Karpas-422 (cell line): Measurements from ENCODE around the gene NECAB2. TPM values are rescaled to one million over a fixed set of nuclear protein-coding genes. Genes with fewer than 3 reads are reported as not detected.

ENCODE experiments used
- DNase-seq: peaks from one replicate; pipeline ENCODE4 v3.0.0-alpha.2; 2015
- H2AFZ ChIP-seq: fragments of 200-600 bp; sonication (generic); 2 replicates; pipeline ENCODE4 v1.6.1; 2014; ENCODE audit warnings: antibody characterized with exemption, low read length, mixed read lengths
- H3K27ac ChIP-seq: fragments of 200-600 bp; sonication (generic); 2 replicates; pipeline ENCODE4 v1.5.1; 2014; ENCODE audit warnings: mild to moderate bottlenecking, low read length, moderate library complexity
- H3K27me3 ChIP-seq: fragments of 200-600 bp; sonication (generic); 2 replicates; pipeline ENCODE4 v1.6.1; 2014; ENCODE audit warnings: low read length, mixed read lengths
- H3K36me3 ChIP-seq: fragments of 200-600 bp; sonication (generic); 2 replicates; pipeline ENCODE4 v1.6.1; 2014; ENCODE audit warnings: low read length, mixed read lengths; ENCODE audit not compliant: insufficient read depth
- H3K4me1 ChIP-seq: fragments of 200-600 bp; sonication (generic); 2 replicates; pipeline ENCODE4 v1.6.1; 2014; ENCODE audit warnings: mild to moderate bottlenecking, low read length, mixed read lengths
- H3K4me2 ChIP-seq: fragments of 200-600 bp; sonication (generic); 2 replicates; pipeline ENCODE4 v1.6.1; 2014; ENCODE audit warnings: low read length, low read depth, mild to moderate bottlenecking; ENCODE audit not compliant: poor library complexity, severe bottlenecking
- H3K4me3 ChIP-seq: fragments of 200-600 bp; sonication (generic); 2 replicates; pipeline ENCODE4 v1.5.1; 2014; ENCODE audit warnings: mild to moderate bottlenecking, antibody characterized with exemption, low read length, mixed read lengths
- H3K79me2 ChIP-seq: fragments of 200-600 bp; sonication (generic); 2 replicates; pipeline ENCODE4 v1.6.1; 2014; ENCODE audit warnings: mild to moderate bottlenecking, low read length, mixed read lengths
- H3K9ac ChIP-seq: fragments of 200-600 bp; sonication (generic); 2 replicates; pipeline ENCODE4 v1.6.0; 2014; ENCODE audit warnings: low read length
- H3K9me2 ChIP-seq: fragments of 200-600 bp; sonication (generic), shearing (Covaris generic); replicated peaks from 2 replicates; pipeline ENCODE4 v1.6.0; 2014; ENCODE audit warnings: mild to moderate bottlenecking, low read length, moderate library complexity; ENCODE audit not compliant: insufficient read depth
- H3K9me3 ChIP-seq: fragments of 300-700, 200-600 bp; sonication (generic); 2 replicates; pipeline ENCODE4 v1.6.1; 2014; ENCODE audit warnings: low read length, mixed read lengths
- H4K20me1 ChIP-seq: fragments of 200-600 bp; sonication (generic); 2 replicates; pipeline ENCODE4 v1.6.1; 2014; ENCODE audit warnings: mild to moderate bottlenecking, antibody characterized with exemption, low read length, low read depth; ENCODE audit not compliant: insufficient read depth
- total RNA-seq: library from RNA; depleted of rRNA; stranded (reverse); fragments of >200 nt; shearing (Covaris generic); gene quantifications from 2 replicates; pipeline ENCODE4 v1.2.3, GENCODE V29; 2014; ENCODE audit warnings: low replicate concordance

The NECAB2 gene
- total RNA-seq, 1 experiment from 2014 or later, result not detected

- H3K4me3 ChIP-seq, result no peak overlapping the region
- H3K79me2 ChIP-seq, result no peaks in the 10 kb centered on the region
- H3K4me2 ChIP-seq, result no peak overlapping the region
- H4K20me1 ChIP-seq, result no peaks in the 10 kb centered on the region
- no peaks in the 10 kb centered on the region for H3K27me3 ChIP-seq
- no peak overlapping the region for H3K27ac ChIP-seq
- no peaks in the 10 kb centered on the region for H3K4me1 ChIP-seq
- no peaks in the 10 kb centered on the region for H3K9me2 ChIP-seq
- H3K36me3 ChIP-seq, result no peaks in the 10 kb centered on the region
- no peak for DNase-seq
- H3K9me3 ChIP-seq, result no peaks in the 10 kb centered on the region
- no peak overlapping the region for H2AFZ ChIP-seq
- H3K9ac ChIP-seq, result no peak overlapping the region
Measured at GRCh38 chr16:83978401-83978904, 10.4 kb downstream of the NECAB2 start.

- DNase-seq, result no peak
- Histone ChIP-seq H3K4me2 (no peak overlapping the region), H3K36me3 (no peaks in the 10 kb centered on the region), H3K9ac (no peak overlapping the region), H3K79me2 (no peaks in the 10 kb centered on the region), H3K4me3 (no peak overlapping the region), H3K4me1 (no peaks in the 10 kb centered on the region), H3K27me3 (no peaks in the 10 kb centered on the region), H4K20me1 (no peaks in the 10 kb centered on the region), H3K27ac (no peak overlapping the region), H3K9me3 (no peaks in the 10 kb centered on the region), H2AFZ (no peak overlapping the region), H3K9me2 (no peaks in the 10 kb centered on the region)
Measured at GRCh38 chr16:83979441-83979840, 11.4 kb downstream of the NECAB2 start.

- H2AFZ ChIP-seq, result no peak overlapping the region
- H3K9me2 ChIP-seq, result no peaks in the 10 kb centered on the region
- H3K79me2 ChIP-seq, result no peaks in the 10 kb centered on the region
- no peaks in the 10 kb centered on the region for H3K36me3 ChIP-seq
- H3K4me2 ChIP-seq, result no peak overlapping the region
- no peaks in the 10 kb centered on the region for H3K9me3 ChIP-seq
- no peak for DNase-seq
- no peak overlapping the region for H3K4me3 ChIP-seq
- no peaks in the 10 kb centered on the region for H3K4me1 ChIP-seq
- no peaks in the 10 kb centered on the region for H3K27me3 ChIP-seq
- H3K27ac ChIP-seq, result no peak overlapping the region
- no peak overlapping the region for H3K9ac ChIP-seq
- no peaks in the 10 kb centered on the region for H4K20me1 ChIP-seq
Measured at GRCh38 chr16:83980794-83981193, 12.8 kb downstream of the NECAB2 start.

- no peaks in the 10 kb centered on the region for H3K9me2 ChIP-seq
- no peaks in the 10 kb centered on the region for H3K4me1 ChIP-seq
- H3K4me3 ChIP-seq, result no peak overlapping the region
- no peaks in the 10 kb centered on the region for H3K36me3 ChIP-seq
- H3K9ac ChIP-seq, result no peak overlapping the region
- H3K4me2 ChIP-seq, result no peak overlapping the region
- no peaks in the 10 kb centered on the region for H4K20me1 ChIP-seq
- no peaks in the 10 kb centered on the region for H3K9me3 ChIP-seq
- H3K79me2 ChIP-seq, result no peaks in the 10 kb centered on the region
- no peak for DNase-seq
- H3K27me3 ChIP-seq, result no peaks in the 10 kb centered on the region
- no peak overlapping the region for H3K27ac ChIP-seq
- no peak overlapping the region for H2AFZ ChIP-seq
Measured at GRCh38 chr16:83981799-83982198, 13.8 kb downstream of the NECAB2 start.

- no peaks in the 10 kb centered on the region for H3K36me3 ChIP-seq
- H3K4me2 ChIP-seq, result no peak overlapping the region
- no peak overlapping the region for H3K27ac ChIP-seq
- no peak overlapping the region for H2AFZ ChIP-seq
- no peak for DNase-seq
- no peaks in the 10 kb centered on the region for H3K9me2 ChIP-seq
- H4K20me1 ChIP-seq, result no peaks in the 10 kb centered on the region
- H3K9me3 ChIP-seq, result no peaks in the 10 kb centered on the region
- no peaks in the 10 kb centered on the region for H3K27me3 ChIP-seq
- no peaks in the 10 kb centered on the region for H3K79me2 ChIP-seq
- no peak overlapping the region for H3K4me3 ChIP-seq
- H3K4me1 ChIP-seq, result no peaks in the 10 kb centered on the region
- no peak overlapping the region for H3K9ac ChIP-seq
Measured at GRCh38 chr16:83983491-83983890, 15.4 kb downstream of the NECAB2 start.

- H3K4me2 ChIP-seq, result no peak overlapping the region
- no peaks in the 10 kb centered on the region for H3K27me3 ChIP-seq
- no peak overlapping the region for H3K27ac ChIP-seq
- H2AFZ ChIP-seq, result no peak overlapping the region
- H3K79me2 ChIP-seq, result no peaks in the 10 kb centered on the region
- H3K4me3 ChIP-seq, result no peak overlapping the region
- H3K9me3 ChIP-seq, result no peaks in the 10 kb centered on the region
- no peaks in the 10 kb centered on the region for H3K36me3 ChIP-seq
- no peaks in the 10 kb centered on the region for H4K20me1 ChIP-seq
- no peak for DNase-seq
- no peaks in the 10 kb centered on the region for H3K9me2 ChIP-seq
- H3K4me1 ChIP-seq, result no peaks in the 10 kb centered on the region
- H3K9ac ChIP-seq, result no peak overlapping the region
Measured at GRCh38 chr16:83989300-83989699, 21.3 kb downstream of the NECAB2 start.

GRCh38 chr16:83990492-83990891 is 22.4 kb downstream of the NECAB2 start:
- H3K9me3 ChIP-seq, result no peaks in the 10 kb centered on the region
- H3K4me2 ChIP-seq, result no peak overlapping the region
- no peaks in the 10 kb centered on the region for H3K27me3 ChIP-seq
- H3K4me3 ChIP-seq, result no peak overlapping the region
- H2AFZ ChIP-seq, result no peak overlapping the region
- H3K4me1 ChIP-seq, result no peaks in the 10 kb centered on the region
- H3K9ac ChIP-seq, result no peak overlapping the region
- DNase-seq, result no peak
- no peaks in the 10 kb centered on the region for H3K36me3 ChIP-seq
- no peaks in the 10 kb centered on the region for H3K9me2 ChIP-seq
- H4K20me1 ChIP-seq, result no peaks in the 10 kb centered on the region
- no peaks in the 10 kb centered on the region for H3K79me2 ChIP-seq
- H3K27ac ChIP-seq, result no peak overlapping the region

GRCh38 chr16:83992624-83993023 is 24.6 kb downstream of the NECAB2 start:
- no peak overlapping the region for H3K9ac ChIP-seq
- H3K36me3 ChIP-seq, result no peaks in the 10 kb centered on the region
- H3K4me2 ChIP-seq, result no peak overlapping the region
- no peak overlapping the region for H2AFZ ChIP-seq
- H3K79me2 ChIP-seq, result no peaks in the 10 kb centered on the region
- H3K27ac ChIP-seq, result no peak overlapping the region
- DNase-seq, result no peak
- H3K9me3 ChIP-seq, result no peaks in the 10 kb centered on the region
- H3K4me3 ChIP-seq, result no peak overlapping the region
- H4K20me1 ChIP-seq, result no peaks in the 10 kb centered on the region
- no peaks in the 10 kb centered on the region for H3K9me2 ChIP-seq
- no peaks in the 10 kb centered on the region for H3K4me1 ChIP-seq
- H3K27me3 ChIP-seq, result no peaks in the 10 kb centered on the region

- H4K20me1 ChIP-seq, result no peaks in the 10 kb centered on the region
- H3K4me2 ChIP-seq, result no peak overlapping the region
- H3K4me1 ChIP-seq, result no peaks in the 10 kb centered on the region
- no peak overlapping the region for H3K27ac ChIP-seq
- no peak for DNase-seq
- no peaks in the 10 kb centered on the region for H3K79me2 ChIP-seq
- no peaks in the 10 kb centered on the region for H3K9me2 ChIP-seq
- no peaks in the 10 kb centered on the region for H3K27me3 ChIP-seq
- H3K9me3 ChIP-seq, result no peaks in the 10 kb centered on the region
- H3K4me3 ChIP-seq, result no peak overlapping the region
- H3K9ac ChIP-seq, result no peak overlapping the region
- no peak overlapping the region for H2AFZ ChIP-seq
- H3K36me3 ChIP-seq, result no peaks in the 10 kb centered on the region
Measured at GRCh38 chr16:83994087-83994486, 26.0 kb downstream of the NECAB2 start.
